Stimulated activated CD4-positive, alpha-beta T cell treated with anti-CD3 and anti-CD28 coated beads, TNF-alpha, amount 100 ng/mL, for 24 hours (primary cell): ENCODE data around the gene OR12D2.
"Not testable (repeated sequence)": the region's sequence is repeated elsewhere in the genome, so short reads cannot be mapped to it uniquely, and the experiment has no call there.

Experiments
- DNase-seq, 3 experiments: peaks; one replicate each; pipeline ENCODE4 v3.0.0-alpha.2; 2020; ENCODE audit warnings: low read depth in 3 of 3

The OR12D2 gene

GRCh38 chr6:29395331-29395730 lies at the start of gene OR12D2:
Gene OR12D2, plus strand, starts transcription at chr6:29395631. Its CDS starts 1,069 bp downstream, at chr6:29396700.
- DNase-seq = no peak

- DNase-seq = not testable (repeated sequence)
Measured at GRCh38 chr6:29349348-29349747, 46.1 kb upstream of the OR12D2 start.

- DNase-seq = no peak
Measured at GRCh38 chr6:29354980-29355379, 40.5 kb upstream of the OR12D2 start.

GRCh38 chr6:29355603-29356002 lies 39.8 kb upstream of the OR12D2 start:
- DNase-seq = no peak

- DNase-seq = no peak
Measured at GRCh38 chr6:29368765-29369164, 26.7 kb upstream of the OR12D2 start, which contains the start of gene OR5V1. Gene OR5V1, minus strand, starts transcription at chr6:29368865. Its CDS starts 12,670 bp downstream, at chr6:29356195.

- no peak for DNase-seq
Measured at GRCh38 chr6:29375191-29375590, 20.2 kb upstream of the OR12D2 start, which contains the start of gene OR12D3. Gene OR12D3, minus strand, starts transcription at chr6:29375291. Its CDS starts 4 bp downstream, at chr6:29375287.

- DNase-seq = no peak
Measured at GRCh38 chr6:29376003-29376402, 19.4 kb upstream of the OR12D2 start.

- no peak for DNase-seq
Measured at GRCh38 chr6:29388533-29388932, 6.9 kb upstream of the OR12D2 start.

- DNase-seq = no peak
Measured at GRCh38 chr6:29399525-29399924, 4.1 kb downstream of the OR12D2 start.

GRCh38 chr6:29403801-29404200 lies 8.4 kb downstream of the OR12D2 start:
- no peak for DNase-seq

GRCh38 chr6:29414588-29414987 lies 19.2 kb downstream of the OR12D2 start, which contains the start of gene OR12D1:
Gene OR12D1, plus strand, starts transcription at chr6:29414928.
- no peak for DNase-seq

GRCh38 chr6:29419516-29419915 lies 24.1 kb downstream of the OR12D2 start:
- DNase-seq = no peak

GRCh38 chr6:29424168-29424567 lies 28.7 kb downstream of the OR12D2 start:
- DNase-seq = no peak

- no peak for DNase-seq
Measured at GRCh38 chr6:29424575-29424974, 29.1 kb downstream of the OR12D2 start.

- no peak for DNase-seq
Measured at GRCh38 chr6:29425075-29425474, 29.6 kb downstream of the OR12D2 start.

GRCh38 chr6:29426654-29427053 lies 31.2 kb downstream of the OR12D2 start:
- DNase-seq = no peak

- not testable (repeated sequence) for DNase-seq
Measured at GRCh38 chr6:29436730-29437129, 41.3 kb downstream of the OR12D2 start.

GRCh38 chr6:29439006-29439405 lies 43.6 kb downstream of the OR12D2 start, which contains the start of gene OR10C1:
Gene OR10C1, plus strand, starts transcription at chr6:29439306. Its CDS starts 710 bp downstream, at chr6:29440016.
- no peak for DNase-seq

GRCh38 chr6:29442719-29443118 lies 47.3 kb downstream of the OR12D2 start:
- no peak for DNase-seq

GRCh38 chr6:29444031-29444430 lies 48.6 kb downstream of the OR12D2 start:
- DNase-seq = not testable (repeated sequence)
